Large intestine (tissue), 3 donors: ENCODE results near the gene CSF3R. TPM values are rescaled to one million over a fixed set of nuclear protein-coding genes. Genes with fewer than 3 reads are reported as not detected.
"Not testable (repeated sequence)": the region's sequence is repeated elsewhere in the genome, so short reads cannot be mapped to it uniquely, and the experiment has no call there.

Experiments used
- DNase-seq, 2 donors: peaks; one replicate each; pipeline versions ENCODE4 v3.0.0 to v3.0.0-alpha.2; 2013
- H3K27ac ChIP-seq: one replicate; pipeline ENCODE4 v1.5.1; 2013; ENCODE audit warnings: low read length
- H3K27me3 ChIP-seq: 2 replicates; pipeline ENCODE4 v1.6.1; 2013; ENCODE audit warnings: low read length; ENCODE audit not compliant: control insufficient read depth, insufficient read depth
- H3K36me3 ChIP-seq: 2 replicates; pipeline ENCODE4 v1.6.1; 2013; ENCODE audit warnings: low read length; ENCODE audit not compliant: control insufficient read depth, insufficient read depth
- H3K4me1 ChIP-seq: one replicate; pipeline ENCODE4 v1.6.1; 2013; ENCODE audit warnings: low read length; ENCODE audit not compliant: control insufficient read depth, insufficient read depth
- H3K4me3 ChIP-seq: one replicate; pipeline ENCODE4 v1.5.1; 2013; ENCODE audit warnings: low read length
- H3K9me3 ChIP-seq: one replicate; pipeline ENCODE4 v1.6.1; 2013; ENCODE audit warnings: mild to moderate bottlenecking, low read depth, low read length, moderate library complexity; ENCODE audit not compliant: control insufficient read depth
- WGBS: methylation state at CpG from one replicate; pipeline ENCODE4 v1.1.5; 2013; ENCODE audit warnings: low lambda C conversion rate; ENCODE audit not compliant: insufficient coverage; 5-methylcytosine and 5-hydroxymethylcytosine counted together
- polyA plus RNA-seq: library from polyadenylated mRNA; unstranded; fragments of 120-200 nt; gene quantifications from one replicate; pipeline ENCODE4 v1.2.1, GENCODE V29; 2013

CSF3R gene
- polyA plus RNA-seq, 1 donor: 4.1 TPM

DNA sequence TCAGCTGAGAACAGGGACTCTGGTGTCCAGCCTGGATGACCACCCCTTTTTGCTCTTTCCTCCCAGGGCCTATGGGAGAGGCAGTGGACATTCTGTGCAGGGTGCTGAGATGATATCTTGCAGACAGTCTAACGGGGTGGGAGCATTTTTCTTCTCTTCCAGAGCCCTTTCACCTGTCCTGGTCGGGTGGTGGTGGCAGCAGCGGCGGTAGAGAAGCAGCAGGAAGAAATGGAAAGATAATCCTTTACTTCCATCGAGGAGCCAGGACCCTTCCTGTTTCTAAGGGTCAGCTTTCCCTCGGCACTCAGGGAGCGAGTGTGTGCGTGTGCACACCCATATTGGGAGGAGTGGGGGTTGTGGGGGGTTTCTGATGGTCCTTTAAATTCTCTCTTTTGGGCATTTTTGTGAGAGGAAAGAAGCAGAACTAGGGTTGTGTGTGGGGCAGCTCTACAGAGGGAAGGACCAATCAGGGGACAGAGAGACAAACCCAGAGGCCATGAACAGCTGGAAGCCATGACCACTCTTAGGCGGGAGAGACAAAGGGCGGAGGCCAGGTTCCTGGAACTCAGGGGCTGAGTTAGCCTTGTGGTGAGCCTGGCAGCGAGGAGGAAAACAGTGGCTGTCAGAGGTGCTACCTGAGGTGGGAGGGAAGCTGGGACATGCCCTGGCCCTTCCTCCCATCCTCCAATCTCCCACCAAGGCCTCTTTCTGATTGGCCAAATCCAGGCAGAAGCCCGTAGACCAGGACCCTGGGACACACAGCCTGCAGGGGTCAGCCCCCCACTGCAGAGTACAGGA is 31.2 kb upstream of the CSF3R start:
- Histone ChIP-seq H3K4me3 (no peak overlapping the region), H3K36me3 (no peaks in the 10 kb centered on the region), H3K27me3 (no peaks in the 10 kb centered on the region), H3K4me1 (no peaks in the 10 kb centered on the region), H3K9me3 (no peaks in the 10 kb centered on the region), H3K27ac (no peak overlapping the region)
- WGBS: no CpG with 5 or more reads among the region's 12 CpGs
- DNase-seq: no peak

DNA sequence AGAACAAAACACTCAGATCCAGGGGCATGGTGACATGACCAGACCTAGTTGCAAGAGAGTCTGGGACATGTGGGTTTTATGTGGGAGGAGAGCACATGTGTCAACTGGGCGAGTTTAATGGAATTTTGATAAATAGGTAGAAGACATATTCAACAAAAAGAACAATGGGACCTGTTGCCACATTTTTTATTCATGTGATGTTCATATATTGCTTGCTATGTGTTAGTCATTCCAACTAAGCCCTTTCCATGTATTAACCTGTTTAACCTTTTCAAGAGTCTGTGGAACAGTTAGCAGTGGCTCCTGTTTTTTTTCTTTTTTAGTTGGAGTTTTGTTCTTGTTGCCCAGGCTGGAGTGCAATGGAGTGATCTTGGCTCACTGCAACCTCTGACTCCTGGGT is 30.1 kb upstream of the CSF3R start:
- no peak overlapping the region for H3K4me3 ChIP-seq
- H3K4me1 ChIP-seq: no peaks in the 10 kb centered on the region
- no peak for DNase-seq
- no CpG with 5 or more reads among the region's 1 CpG for WGBS
- H3K36me3 ChIP-seq: no peaks in the 10 kb centered on the region
- H3K27me3 ChIP-seq: no peaks in the 10 kb centered on the region
- H3K27ac ChIP-seq: no peak overlapping the region
- H3K9me3 ChIP-seq: no peaks in the 10 kb centered on the region

DNA sequence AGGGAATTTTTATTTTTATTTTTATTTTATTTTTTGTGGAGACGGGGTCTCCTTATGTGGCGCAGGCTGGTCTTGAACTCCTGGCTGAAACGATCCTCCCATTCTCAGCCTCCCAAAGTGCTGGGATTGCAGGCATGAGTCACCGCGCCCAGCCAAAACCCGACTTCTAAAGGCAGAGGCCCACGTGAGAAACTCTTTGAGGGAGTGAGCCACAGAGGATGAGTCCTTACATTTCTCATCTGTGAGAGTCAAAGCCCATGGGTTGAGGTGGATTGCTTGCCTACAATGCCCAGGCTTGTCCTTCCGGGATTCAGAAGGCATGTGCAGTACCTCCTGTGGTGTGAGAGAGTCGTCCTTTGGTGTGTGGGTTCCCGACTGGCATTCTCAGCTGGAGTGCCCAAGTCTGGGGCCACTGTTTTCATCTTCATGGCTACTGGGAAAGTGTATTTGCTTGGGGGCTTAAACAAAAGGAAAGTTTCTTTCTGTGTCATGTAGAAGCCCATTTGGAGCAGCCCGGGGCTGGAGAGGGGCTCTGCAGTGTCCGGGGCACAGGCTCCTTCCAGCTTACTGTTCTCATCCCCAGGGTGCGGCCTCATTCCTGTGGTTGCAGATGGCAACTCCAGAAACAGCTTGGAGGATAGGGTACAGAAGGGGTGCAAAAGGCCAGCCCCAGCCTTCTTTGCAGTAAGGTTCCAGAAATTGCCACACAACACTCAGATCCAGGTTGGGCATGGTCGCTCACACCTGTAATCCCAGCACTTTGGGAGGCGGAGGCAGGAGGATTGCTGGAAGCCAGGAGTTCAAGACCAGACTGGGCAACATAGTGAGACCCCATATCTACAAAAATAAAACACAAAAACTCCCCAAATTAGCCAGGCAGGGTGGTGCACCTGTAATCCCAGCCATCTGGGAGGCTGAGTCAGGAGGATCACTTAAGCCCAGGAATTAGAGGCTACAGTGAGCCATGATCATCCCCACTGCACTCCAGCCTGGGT is 29.4 kb upstream of the CSF3R start:
- no peak overlapping the region for H3K27ac ChIP-seq
- WGBS: 93% methylated on average over 3 of the region's 15 CpGs
- H3K4me3 ChIP-seq: no peak overlapping the region
- no peaks in the 10 kb centered on the region for H3K4me1 ChIP-seq
- DNase-seq: no peak
- no peaks in the 10 kb centered on the region for H3K36me3 ChIP-seq
- no peaks in the 10 kb centered on the region for H3K9me3 ChIP-seq
- H3K27me3 ChIP-seq: no peaks in the 10 kb centered on the region

DNA sequence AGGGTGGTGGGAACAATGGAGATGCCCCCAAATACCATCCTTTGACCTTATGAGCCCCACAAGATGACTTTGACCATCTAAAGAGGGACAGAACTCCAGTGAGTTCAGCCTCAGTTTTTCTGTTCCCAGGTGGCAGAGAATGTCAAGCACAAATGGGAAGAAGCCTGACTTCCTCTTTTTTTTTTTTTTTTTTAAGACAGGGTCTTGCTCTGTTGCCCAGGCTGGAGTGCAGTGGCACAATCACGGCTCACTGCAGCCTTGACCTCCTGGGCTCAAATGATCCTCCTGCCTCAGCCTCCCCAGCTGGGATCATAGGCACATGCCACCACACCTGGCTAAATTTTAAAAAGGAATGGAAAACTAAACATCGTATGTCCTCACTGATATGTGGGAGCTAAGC is 28.5 kb upstream of the CSF3R start:
- H3K36me3 ChIP-seq: not testable (repeated sequence)

DNA sequence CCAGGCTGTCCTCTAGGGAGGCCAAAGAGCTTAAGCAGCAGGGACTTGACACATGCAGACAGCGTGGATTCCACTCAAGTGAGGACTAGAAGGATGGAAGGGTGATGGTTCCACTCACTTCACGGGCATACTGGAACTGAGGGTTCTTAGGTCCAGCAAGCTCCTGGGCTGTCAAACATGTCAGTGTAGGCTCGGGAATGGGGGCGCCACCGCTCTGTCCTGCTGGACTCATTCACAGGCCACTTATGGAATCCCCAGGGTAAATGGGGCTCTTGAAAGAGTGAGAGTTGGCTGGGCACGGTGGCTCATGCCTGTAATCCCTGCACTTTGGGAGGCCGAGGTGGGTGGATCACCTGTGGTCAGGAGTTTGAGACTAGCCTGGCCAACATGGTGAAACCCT is 27.7 kb upstream of the CSF3R start:
- no peaks in the 10 kb centered on the region for H3K9me3 ChIP-seq
- H3K27ac ChIP-seq: no peak overlapping the region
- no peak for DNase-seq
- H3K4me1 ChIP-seq: no peaks in the 10 kb centered on the region
- H3K4me3 ChIP-seq: no peak overlapping the region
- no peaks in the 10 kb centered on the region for H3K36me3 ChIP-seq
- no CpG with 5 or more reads among the region's 7 CpGs for WGBS
- no peaks in the 10 kb centered on the region for H3K27me3 ChIP-seq

More for the DNA sequence above, 28.5 kb upstream of the CSF3R start:
- H3K27me3 ChIP-seq, H3K4me3 ChIP-seq, H3K4me1 ChIP-seq, DNase-seq, H3K9me3 ChIP-seq, H3K27ac ChIP-seq: not testable (repeated sequence)
- no CpG with 5 or more reads among the region's 2 CpGs for WGBS

DNA sequence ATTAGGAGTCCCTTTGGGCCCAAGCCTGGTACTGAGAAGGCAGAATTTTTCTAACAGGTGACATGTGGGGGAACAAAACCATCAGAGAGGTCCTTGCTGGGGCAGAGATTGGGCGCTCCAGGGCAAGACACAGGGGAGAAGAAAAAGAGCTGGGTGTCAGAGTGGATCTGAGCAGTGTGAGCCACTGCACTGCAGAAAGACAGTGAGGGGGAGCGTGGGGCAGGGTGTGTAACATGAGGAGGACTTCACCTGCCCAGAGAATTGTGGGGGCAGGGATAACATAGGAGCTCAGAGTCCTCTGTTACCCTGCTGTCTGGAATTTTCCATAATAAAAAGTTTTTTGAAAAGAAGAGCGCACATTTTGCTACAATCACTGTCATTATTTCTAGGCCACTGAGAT is 25.5 kb upstream of the CSF3R start:
- DNase-seq: no peak
- H3K27me3 ChIP-seq: no peaks in the 10 kb centered on the region
- H3K9me3 ChIP-seq: no peaks in the 10 kb centered on the region
- H3K4me3 ChIP-seq: no peak overlapping the region
- no peaks in the 10 kb centered on the region for H3K4me1 ChIP-seq
- no peak overlapping the region for H3K27ac ChIP-seq
- WGBS: 80% methylated on average over 1 of the region's 3 CpGs
- H3K36me3 ChIP-seq: no peaks in the 10 kb centered on the region

DNA sequence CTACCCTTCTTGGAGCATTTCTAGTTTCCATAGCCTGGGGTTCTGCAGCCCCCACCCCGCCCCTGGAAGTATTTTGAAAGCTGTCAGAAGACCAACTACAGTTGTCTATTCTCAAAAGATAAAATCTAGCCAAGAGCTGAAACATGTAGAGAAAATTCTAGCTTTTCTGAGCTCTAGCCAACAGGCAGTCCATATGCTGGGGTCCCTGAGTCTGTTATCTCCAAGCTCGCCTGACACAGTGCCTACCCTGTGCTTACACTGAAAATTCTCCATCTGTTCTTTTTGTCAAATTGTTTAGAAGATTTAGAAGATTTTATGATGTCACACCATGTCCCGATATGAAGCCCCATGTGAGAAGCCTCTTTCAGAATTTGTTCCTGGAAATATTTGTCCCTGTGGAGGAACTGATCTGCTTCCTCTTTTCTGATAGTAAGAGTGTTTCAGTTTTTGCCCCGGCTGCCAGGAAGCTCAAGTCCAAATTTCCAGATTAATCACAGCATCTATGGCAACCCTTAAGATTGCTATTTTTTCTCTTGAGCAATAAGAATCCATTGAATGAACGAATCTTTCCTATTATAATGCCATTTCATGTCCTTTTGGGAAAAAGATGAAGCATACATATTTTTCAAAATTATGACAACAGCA is 23.7 kb upstream of the CSF3R start:
- Histone ChIP-seq H3K4me3 (no peak overlapping the region), H3K36me3 (no peaks in the 10 kb centered on the region), H3K27ac (no peak overlapping the region), H3K27me3 (no peaks in the 10 kb centered on the region), H3K9me3 (no peaks in the 10 kb centered on the region), H3K4me1 (no peaks in the 10 kb centered on the region)
- 80% methylated on average over 2 of the region's 5 CpGs for WGBS
- DNase-seq: no peak

DNA sequence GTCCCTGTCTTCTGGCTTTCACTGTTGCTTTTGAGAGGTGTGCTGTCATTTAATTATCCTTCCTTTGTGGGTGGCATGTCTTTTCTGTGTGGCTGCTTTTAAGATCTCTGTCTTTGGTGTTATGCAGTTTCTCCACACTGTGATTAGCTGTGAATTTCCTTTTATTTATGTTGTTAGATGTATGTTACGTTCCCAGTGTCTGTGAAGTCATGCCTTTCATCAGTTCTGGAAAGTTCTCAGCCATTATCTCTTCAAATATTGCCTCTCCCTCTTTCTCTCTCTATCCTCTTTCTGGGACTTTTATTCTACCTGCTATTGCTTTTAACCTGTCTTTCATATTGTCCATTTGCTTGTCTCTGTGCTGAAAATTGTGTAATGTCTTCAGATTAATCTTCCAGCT is 21.0 kb upstream of the CSF3R start:
- Histone ChIP-seq H3K27me3 (no peaks in the 10 kb centered on the region), H3K36me3 (no peaks in the 10 kb centered on the region), H3K4me3 (no peak overlapping the region), H3K27ac (no peak overlapping the region), H3K4me1 (no peaks in the 10 kb centered on the region), H3K9me3 (no peaks in the 10 kb centered on the region)
- 100% methylated on average over 1 of the region's 1 CpG for WGBS
- DNase-seq: no peak

DNA sequence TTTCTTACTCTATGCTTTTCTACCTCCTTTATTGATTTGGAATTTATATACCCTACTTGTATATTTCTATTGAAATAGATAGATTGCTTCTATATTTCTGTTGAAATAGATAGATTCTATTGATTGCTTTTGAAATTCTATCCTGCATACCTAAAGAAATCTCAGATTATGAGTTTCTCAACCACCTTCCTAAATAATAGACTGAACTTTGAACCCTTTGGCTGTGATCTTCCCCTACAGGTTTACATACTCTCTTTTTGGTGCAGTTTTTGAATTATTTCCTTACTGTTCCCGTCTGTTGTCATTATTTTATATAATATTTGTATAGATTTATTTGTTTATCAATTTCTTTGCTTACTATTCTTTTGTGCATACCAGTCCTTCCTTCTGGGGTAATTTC is 20.4 kb upstream of the CSF3R start:
- Histone ChIP-seq H3K27me3 (no peaks in the 10 kb centered on the region), H3K9me3 (no peaks in the 10 kb centered on the region), H3K4me3 (no peak overlapping the region), H3K4me1 (no peaks in the 10 kb centered on the region), H3K36me3 (no peaks in the 10 kb centered on the region), H3K27ac (no peak overlapping the region)
- WGBS: 56% methylated on average over 1 of the region's 1 CpG
- DNase-seq: no peak

DNA sequence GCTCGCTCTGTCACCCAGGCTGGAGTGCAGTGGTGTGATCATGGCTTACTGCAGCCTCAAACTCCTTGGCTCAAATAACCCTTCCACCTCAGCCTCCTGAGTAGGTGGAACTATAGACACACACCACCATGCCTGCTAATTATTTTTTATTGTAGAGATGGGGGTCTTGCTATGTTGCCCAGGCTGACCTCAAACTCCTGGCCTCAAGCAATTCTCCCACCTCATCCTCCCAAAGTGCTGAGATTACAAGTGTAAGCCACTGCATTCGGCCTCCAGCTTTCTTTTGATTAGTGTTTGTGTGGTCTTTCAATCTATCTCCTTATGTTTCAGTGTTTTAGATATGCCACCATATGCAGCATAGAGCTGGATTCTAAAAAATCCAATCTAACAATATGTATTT is 19.9 kb upstream of the CSF3R start:
- Histone ChIP-seq H3K27ac (no peak overlapping the region), H3K36me3 (no peaks in the 10 kb centered on the region), H3K27me3 (no peaks in the 10 kb centered on the region), H3K4me1 (no peaks in the 10 kb centered on the region), H3K4me3 (no peak overlapping the region), H3K9me3 (no peaks in the 10 kb centered on the region)
- WGBS: no CpG with 5 or more reads among the region's 2 CpGs
- no peak for DNase-seq
